ENCODE measurements around the gene PCDHGC4.

DNA sequence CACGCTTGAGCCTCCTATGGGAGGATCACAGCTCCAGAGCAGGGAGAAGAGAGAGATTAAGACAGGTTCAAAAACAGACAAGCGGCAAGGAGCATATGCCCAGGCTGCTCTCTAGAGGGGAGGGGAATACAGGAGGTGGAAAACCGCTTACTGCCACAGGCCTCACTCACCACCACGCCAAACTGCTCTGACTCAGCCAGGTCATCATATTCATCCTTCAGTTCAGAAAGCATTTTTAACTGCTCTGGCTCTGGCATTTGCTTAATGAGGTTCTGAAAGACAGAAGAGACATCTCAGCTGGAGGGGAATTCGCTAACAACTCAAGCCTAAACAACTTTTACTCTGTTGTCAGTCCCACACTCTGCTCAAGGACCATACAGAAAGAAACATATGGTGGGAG is 44.2 kb downstream of the PCDHGC4 start:
- TF ChIP-seq CTCF (IDR thresholded peaks at IDR 0.05; ENCODE audit: poor library complexity): no peak
- no peak for TF ChIP-seq EZH2phosphoT487 (IDR thresholded peaks at IDR 0.05; ENCODE audit: low read depth, severe bottlenecking, unreplicated experiment)
- TF ChIP-seq EZH2 (IDR thresholded peaks at IDR 0.05; ENCODE audit: borderline replicate concordance): no peak
